NOMO-1 treated with DMSO at 0.1 percent for 48 hours (cell line): ENCODE measurements around the gene KRIT1.
A peak's percentile ranks its signal among the peaks of the same experiment; 100 is the strongest.
"Not testable (repeated sequence)": the region's sequence is repeated elsewhere in the genome, so short reads cannot be mapped to it uniquely, and the experiment has no call there.

Source experiments
- DNase-seq: peaks from one replicate; lab custom pipeline; 2025; ENCODE audit not compliant: unreplicated experiment; lab: John Stamatoyannopoulos, UW

Gene KRIT1

DNA sequence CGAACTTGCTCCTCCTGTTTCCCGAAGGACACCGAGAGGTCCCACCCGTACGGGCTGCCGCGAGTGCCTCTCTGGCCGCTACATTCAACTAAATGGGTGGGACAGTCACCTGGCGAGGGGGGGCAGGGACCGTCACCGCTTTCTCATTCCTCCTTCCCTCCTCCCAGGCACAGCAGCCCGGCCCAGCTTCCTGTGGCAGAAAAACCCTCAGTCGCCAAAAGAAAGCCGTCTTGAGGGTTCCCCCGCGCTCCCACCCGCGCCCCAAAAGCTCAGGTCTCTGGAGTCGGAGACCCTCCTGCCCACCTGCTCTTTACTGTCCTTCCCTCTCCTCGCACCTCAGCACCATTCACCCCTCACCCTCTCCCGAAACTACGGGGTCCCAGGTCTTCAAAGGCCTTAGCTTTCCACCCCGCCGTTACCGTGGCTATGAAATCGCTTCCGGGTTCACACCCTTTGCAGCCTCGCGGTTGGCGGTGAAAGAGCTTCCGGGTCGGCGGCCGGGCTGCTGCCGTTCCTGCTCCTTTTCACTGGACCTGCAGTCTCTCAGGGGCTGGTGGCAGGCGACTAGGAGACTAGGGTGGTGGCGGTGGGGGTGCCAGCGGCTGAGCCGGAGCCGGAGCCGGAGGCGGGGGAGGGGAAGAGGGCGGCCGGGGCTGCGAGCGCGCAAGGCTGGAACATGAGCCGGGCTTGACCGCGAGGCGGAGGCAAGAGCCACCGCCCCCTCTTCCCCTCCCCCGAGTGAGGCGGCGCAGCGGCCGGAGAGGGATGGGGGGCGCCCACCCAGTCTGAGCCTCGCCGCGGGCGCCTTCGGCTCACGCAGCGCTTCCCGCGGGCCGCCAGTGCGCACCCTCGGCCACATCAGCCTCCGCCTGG is at the start of gene KRIT1, which contains the start of gene ANKIB1:
Gene KRIT1, minus strand, starts transcription at position 428 of the 873 bp plus-strand sequence. CDS start 3,779 bp downstream, outside the sequence.
Gene ANKIB1, plus strand, starts transcription at position 488 of the 873 bp plus-strand sequence. CDS start 49,005 bp downstream, outside the sequence.
- peak; percentile 97 for DNase-seq

DNA sequence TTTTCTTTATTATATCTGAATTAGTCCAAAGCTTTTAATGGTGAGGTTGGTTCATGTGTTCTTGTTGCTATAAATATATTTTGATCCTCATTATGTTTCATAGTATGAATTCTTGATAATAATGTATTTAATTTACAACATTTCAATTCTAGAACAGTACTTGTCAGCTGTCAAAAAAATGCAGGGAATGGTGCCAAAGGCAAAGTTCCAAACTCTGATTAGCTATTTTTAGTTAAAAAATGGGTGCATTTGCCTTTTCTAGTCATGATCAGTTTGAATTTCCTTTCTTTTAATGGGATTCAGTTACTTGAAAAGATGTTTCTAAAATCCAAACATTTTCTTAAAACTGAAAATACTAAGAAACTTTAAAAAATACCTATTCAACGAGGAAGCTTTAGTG is 49.7 kb upstream of the KRIT1 start:
- no peak for DNase-seq

DNA sequence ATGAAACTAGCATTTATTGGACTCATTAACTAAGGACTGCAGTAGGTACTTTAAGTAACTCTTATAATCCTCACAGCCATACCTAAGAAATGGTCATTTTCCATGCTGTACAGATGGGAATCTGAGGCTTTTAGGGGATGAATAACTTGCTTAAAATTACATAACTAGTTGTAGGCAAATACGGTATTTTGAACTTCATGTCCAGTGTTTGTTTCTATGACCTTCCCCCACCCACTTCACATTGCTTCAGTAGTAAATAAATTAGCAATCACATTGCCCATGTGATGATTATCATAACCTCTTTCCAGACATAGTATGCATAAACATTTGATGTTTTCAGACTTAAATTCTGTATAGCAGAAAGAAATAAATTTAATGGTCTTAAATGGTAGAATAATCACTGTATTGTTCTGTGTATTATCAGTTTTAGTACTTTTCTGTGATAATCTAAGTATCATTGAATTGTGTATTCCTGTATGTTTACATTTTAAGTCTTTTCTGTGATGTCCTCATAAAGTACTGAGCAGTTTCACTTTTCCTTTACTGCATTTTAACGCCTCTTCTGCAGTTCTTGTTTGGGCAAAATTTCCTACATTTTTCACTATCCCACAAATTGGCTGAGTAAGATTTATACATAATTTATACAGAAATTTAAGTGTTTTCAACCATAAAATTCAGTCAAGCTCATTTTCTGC is 48.3 kb upstream of the KRIT1 start:
- no peak for DNase-seq

DNA sequence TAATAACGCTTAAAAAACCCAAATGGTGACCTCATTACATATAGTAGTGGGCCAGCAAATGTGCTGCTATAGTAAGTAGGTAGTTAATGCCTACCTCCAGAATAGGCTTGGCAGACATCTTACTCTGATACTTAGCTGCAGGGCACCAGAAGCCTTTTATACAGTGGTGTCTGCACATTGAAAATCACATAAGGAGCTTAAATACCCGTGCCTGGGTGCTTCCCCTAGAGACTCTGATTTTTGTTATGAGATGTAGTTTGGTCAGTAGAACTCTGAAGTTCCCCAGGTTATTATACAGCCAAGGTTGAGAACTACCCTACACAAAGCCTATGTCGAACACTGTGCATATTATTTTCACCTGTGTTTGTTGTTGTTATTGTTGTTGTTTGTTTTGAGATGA is 47.3 kb upstream of the KRIT1 start:
- no peak for DNase-seq

DNA sequence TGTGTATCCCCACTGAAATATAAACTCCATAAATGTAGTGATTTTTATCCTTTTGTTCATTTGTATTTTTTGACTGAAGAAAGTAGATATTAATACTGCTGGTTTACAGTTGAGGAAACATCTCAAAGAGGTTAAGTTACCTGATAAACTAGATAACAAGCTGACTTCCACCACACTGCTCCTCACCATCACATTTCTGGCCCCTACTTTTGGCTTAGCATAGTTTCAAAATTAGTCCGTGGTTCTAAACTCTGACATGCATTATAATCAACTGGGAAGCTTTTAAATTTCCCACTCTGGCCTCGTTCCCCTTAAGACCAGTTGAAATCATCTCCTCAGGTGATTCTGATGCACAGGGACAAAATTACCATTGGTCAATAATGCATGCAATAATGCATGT is 43.6 kb upstream of the KRIT1 start:
- DNase-seq: no peak

DNA sequence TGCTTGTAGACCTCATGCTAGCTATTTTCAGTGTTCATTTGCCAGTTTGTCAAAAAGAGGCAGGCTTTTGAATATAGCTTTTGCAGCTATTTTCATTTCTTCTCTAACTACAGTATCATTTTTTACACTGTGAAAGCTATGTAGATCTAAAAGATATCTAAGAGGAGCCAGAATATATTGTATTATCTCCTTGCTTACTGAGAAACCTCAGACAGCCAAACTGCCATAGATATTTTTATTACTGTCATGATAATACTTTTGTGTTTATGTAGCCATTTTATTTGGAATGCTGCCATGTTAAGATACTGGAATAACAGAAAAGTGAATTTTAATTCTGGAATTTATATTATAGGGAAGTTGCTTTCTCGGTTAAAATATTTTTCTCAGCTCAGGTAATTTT is 37.2 kb upstream of the KRIT1 start:
- DNase-seq: no peak

DNA sequence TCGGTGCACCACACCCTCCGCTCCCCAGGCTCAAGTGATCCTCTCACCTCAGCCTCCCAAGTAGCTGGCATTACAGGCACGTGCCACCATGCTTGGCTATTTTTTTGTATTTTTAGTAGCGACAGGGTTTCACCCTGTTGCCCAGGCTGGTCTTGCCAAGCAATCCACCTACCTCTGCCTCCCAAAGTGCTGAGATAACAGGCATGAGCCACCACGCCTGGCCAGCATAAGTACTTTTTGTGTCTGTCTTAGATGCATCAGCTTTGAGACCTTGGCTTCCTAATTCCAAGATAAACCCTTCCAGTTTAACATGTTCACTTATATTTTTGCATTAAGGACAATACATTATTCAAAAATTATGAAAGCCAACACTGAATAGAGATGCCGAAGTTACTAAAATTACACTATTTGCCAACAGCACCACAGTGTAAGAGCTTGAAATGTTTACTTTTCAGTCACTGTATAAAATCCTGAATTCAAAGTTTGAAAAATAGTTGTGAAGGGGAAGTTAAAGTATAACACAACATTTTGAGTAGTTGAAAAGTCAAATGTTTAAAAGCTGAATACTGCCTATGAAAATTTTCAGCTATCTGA is 36.6 kb upstream of the KRIT1 start:
- DNase-seq: no peak

DNA sequence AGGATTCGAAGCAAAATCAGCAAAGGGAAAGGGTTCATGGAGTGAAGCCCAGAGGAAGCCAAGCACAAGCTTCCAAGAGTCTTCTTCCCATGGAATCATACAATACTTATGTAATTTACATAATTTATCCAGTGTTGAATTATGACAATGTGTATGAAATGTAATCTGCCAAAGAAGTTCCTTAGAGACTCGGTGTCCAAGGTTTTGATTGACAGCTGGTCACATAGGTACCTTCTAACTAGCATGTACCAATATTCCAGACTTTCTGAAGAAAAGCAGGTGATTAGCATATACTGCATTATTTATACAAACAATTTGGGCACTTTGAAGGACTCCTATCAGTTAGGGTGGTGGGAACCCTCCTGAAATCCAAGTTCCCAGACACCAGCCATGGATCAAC is 35.3 kb upstream of the KRIT1 start:
- DNase-seq: no peak

DNA sequence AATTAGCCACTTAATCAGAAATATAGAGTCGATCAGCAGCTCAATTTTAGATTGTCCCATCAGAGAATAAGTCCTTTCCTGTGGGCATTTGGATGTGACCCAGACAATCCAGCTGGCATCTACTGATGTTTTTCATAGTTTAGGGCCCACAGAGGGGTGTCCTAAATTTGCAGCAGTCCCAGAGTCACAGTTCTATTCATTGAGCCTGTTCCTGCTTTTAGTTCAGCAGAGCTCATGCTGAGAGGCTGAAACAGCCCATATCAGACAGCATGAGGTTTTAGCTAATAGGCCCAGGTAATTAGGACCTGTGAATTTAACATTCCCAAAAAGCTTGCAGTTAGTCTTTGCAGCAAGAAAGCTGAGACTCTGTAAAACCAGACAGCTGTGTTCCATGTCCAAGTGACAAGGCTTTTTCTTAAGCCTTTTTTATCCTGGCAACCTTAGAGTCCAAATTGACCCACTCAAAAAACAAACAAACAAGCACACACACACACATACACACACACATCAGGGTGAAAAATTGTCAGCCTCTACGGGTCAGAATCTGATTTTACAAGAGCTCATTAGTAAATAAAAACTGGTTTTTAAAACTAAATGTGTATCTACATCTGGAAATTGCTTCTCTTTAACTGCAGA is 33.8 kb upstream of the KRIT1 start:
- no peak for DNase-seq

DNA sequence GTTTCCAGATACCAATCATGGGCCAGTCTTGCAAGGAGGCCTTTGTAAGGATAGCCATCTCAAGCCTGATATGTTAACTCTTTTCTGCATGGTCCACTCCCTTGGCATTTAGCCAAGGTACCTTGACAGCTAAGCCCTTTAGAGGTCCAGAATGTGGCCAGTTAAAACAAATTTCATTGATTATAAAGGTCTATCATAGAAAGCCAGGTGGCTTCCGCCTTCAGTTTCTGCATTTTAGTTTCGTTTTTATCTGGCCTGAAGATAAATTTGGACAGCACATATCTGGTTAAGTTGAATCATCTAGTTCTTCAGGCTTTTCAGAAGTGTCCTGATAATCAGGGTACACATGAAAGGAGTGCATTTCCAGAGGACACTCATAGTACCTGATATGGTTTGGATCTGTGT is 30.7 kb upstream of the KRIT1 start:
- peak; percentile 57 for DNase-seq

DNA sequence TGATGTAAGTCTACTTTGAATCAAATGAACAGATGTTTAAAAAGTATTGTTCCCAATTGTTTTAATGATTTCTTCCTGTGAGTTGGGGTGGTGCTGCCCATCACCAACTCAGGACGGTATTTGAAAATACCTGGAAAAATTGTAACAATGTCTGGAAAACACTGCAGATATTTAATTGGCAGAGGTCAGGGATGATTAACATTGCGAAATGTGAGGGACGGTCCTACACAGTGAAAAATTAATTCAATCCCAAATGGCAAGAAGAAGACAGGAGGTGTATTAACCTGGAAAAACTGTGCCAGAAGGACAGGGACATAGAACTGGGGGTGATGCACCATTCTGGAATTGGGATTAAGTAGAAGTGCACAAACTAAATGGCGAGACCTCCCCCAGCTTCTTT is 29.6 kb upstream of the KRIT1 start:
- DNase-seq: no peak

DNA sequence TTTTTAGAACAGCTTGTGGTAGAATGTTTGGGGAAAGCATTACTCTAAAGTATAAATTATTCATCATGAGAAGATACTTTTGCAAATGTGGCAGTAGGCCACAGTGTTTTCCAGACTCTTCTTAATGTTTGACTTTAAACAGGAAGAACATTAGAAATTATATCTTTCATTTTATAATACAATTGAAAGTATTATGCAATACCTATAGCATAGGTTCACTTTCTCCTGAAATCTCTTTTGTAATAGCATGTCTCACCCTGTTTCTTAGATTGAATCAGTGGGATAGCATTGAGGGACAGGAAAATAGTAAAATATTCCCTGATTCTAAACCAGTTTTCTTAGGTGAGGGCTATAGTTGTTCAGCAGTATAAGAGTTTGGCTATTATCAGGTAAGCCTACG is 23.2 kb upstream of the KRIT1 start:
- no peak for DNase-seq

DNA sequence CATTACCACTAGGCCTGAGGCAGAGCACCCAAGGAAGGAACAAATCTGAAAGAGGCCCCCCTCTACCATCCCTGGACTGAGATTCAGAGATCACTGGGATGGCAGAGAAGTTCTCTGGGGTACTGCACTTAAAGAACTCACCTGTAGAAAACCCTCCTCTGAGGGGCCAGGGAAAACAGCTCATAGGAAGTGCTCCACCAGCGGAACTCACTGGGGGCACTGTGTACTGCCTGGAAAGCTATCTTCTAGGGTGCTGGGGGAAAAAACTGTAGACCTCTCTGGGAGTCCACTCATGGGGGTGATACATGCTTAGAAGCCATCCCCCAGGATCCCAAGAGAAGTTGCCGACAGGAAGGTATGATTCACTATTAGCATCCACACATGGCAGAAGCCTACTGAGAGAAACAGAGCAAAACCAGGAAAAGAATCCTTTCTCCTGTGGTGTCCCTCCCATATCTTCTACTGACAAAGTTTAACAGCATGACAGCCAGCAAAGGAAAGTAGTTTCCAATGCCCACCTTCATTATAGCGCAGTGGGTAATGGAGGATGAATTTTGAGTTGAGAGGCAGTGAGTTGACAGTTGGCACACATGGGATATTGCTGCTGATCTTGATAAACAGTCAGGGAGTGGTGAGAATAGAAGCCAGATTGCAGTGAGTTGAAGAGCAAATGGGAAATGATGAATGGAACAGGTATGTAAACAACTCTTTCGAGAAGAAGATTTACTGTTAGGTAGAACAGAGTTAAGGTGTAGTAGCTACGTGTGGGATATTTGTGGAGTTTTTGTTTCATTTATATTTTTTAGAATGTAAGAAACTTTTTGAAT is 20.9 kb upstream of the KRIT1 start:
- DNase-seq: no peak

DNA sequence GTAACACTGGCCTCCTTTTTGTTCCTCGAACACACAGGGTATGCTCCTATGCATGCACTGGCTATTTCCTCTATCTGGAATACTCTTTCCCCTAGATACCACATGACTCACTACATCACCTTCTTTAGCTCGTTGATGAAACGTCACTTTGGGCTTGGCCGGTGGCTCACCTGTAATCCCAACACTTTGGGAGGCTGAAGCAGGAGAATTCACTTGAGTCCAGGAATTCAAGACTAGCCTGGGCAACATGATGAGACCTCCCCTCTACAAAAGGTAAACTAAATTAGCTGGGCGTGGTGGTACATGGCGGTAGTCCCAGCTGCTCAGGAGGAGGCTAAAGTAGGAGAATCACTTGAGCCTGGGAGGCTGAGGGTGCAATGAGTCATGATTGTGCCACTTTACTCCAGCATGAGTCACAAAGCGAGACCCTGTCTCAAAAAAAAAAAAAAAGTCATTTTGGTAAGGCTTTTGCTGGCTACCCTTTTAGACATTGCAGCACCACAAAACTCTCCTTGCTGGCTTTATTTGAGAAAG is 14.6 kb upstream of the KRIT1 start:
- no peak for DNase-seq

DNA sequence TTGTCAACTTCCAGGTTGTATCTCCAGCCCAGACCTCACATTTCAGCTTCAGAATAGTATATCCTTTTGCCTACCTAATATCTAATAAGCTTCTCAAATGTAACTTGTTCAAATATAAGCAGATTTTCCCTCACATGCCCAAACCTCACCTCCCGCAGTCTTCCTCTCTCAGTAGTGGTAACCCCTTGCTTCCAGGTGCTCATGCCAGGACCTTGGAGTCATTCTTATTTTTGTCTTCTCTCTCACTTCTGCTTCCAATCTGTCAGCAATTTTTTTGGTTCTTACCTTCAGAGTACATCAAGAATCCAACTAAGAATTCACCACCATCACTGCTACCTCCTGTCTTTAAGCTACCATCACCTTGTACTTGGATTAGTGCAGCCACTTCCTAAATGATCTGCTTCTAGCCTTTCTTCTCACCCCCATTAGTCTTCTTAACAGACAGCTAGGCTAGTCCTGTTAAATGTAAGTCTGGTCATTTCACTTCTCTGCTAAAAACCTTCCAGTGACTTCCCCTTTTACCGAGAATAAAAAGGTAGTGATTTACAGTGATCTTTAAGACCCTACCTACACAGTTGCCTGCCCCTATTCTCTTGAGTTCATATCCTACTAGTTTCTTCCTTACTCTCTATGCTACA is 14.0 kb upstream of the KRIT1 start:
- DNase-seq: peak; percentile 66

DNA sequence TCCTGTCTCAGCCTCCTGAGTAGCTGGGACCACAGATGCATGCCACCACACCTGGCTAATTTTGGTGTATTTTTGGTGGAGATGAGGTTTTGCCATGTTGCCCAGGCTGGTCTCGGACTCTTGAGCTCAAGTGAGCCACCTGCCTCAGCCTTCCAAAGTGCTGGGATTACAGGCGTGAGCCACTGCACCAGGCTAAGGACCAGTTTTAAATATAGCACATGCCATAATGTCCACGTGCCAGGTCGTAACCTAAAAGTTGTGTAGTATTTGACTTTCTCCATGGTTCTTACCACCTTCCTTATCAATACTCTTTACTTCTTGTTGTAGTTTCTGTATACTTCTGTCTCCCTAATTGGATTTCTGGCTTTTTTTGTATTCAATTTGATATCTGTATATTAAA is 13.3 kb upstream of the KRIT1 start:
- no peak for DNase-seq

DNA sequence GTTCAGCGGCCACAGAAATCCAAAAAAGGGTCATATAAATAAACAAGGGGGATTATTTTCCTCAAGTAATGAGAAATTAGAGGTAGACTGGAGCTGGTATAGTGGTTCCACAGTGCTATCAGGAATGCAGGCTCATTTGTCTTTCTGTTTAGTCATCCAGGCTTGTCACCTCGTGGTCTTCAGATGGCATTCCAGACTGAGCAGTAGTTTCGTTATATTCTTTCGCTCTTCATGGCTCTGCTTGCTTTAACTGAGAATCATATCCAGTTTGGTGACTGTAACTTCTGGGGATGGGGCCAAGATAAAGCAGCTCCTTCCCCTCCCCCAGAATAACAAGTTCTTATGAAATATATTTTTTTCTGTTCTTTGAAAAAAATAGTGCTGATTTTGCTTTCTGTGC is 9.6 kb upstream of the KRIT1 start:
- DNase-seq: no peak

DNA sequence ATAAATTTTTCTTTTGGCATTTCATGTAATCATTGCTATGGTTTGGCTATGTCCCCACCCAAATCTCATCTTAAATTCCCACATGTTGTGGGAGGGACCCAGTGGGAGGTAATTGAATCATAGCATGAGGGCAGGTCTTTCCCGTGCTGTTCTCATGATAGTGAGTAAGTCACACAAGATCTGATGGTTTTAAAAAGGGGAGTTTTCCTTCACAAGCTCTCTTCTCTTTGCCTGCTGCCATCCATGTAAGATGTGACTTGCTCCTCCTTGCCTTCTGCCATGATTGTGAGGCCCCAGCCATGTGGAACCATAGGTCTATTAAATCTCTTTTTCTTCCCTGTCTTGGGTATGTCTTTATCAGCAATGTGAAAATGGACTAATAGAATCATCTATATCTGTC is 9.1 kb upstream of the KRIT1 start:
- DNase-seq: not testable (repeated sequence)

DNA sequence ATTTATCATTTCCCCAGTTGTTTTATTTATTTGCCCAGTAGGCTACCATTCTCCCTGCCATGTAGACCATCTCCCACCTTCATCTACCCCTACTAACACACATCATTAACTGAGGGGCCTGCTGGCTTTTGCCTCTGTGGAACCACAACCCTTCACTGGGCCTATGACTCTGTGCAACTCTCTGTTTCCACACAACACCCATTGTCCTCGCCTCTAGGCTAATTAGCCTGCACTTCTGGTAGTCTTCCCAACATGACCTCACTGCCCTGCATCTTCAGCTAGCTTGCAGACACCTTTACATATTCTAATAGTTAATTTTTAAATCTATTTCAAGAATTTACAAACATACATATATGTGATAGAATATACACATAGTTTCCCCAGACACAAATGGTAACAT is 7.5 kb upstream of the KRIT1 start:
- no peak for DNase-seq

DNA sequence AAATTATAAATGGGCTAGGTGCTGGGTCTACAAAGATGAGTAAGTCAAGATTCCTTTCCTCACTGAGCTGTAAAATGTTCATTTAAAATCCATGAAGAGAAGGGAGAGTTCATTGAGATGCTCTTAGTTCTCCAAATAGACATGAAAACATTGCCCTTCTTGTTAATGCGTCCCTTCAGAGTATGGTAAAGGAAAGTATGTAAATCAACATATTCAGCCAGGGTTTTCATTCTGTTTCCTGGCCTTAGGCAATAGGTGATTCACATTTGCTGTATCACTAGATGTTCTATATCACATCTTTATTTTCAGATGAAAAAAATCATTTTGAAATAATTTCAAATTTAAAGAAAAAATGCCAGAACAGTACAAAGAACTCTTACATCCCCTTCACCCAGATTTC is 5.5 kb upstream of the KRIT1 start:
- DNase-seq: no peak
